Measurements from ENCODE around the gene SPOP.
"Not testable (repeated sequence)": the region's sequence is repeated elsewhere in the genome, so short reads cannot be mapped to it uniquely, and the experiment has no call there.

SPOP gene

GRCh38 chr17:49677933-49678847 is at the start of gene SPOP:
Gene SPOP (minus strand): TSS chr17:49678097. CDS start chr17:49622810, 55,287 bp downstream.
- Mint-ChIP-seq H3K4me1 (peaks cover 41% of the 10 kb centered on the region), H3K4me3 (peak within 1 kb of the TSS; percentile 91), H3K27ac (peak within 1 kb of the TSS; percentile 97), H3K27me3 (no peaks in the 10 kb centered on the region), H3K9me3 (no peaks in the 10 kb centered on the region), H3K36me3 (peaks cover 8% of the 10 kb centered on the region)

- Mint-ChIP-seq H3K4me3 (no peak overlapping the region), H3K27me3 (no peaks in the 10 kb centered on the region), H3K36me3 (peaks cover 19% of the 10 kb centered on the region), H3K4me1 (peaks cover 60% of the 10 kb centered on the region), H3K9me3 (no peaks in the 10 kb centered on the region), H3K27ac (no peak overlapping the region)
Observed at GRCh38 chr17:49727380-49727779, 49.5 kb upstream of the SPOP start.

- H3K27ac Mint-ChIP-seq: peak overlapping the region; percentile 88
- H3K36me3 Mint-ChIP-seq: peaks cover 14% of the 10 kb centered on the region
- H3K9me3 Mint-ChIP-seq: no peaks in the 10 kb centered on the region
- H3K27me3 Mint-ChIP-seq: no peaks in the 10 kb centered on the region
- H3K4me3 Mint-ChIP-seq: no peak overlapping the region
- H3K4me1 Mint-ChIP-seq: peaks cover 46% of the 10 kb centered on the region
Observed at GRCh38 chr17:49725452-49726130, 47.7 kb upstream of the SPOP start.

GRCh38 chr17:49724552-49724951 is 46.7 kb upstream of the SPOP start:
- Mint-ChIP-seq H3K4me1 (peaks cover 38% of the 10 kb centered on the region), H3K36me3 (peaks cover 14% of the 10 kb centered on the region)
- H3K4me3 Mint-ChIP-seq: not testable (repeated sequence)

GRCh38 chr17:49723423-49723822 is 45.5 kb upstream of the SPOP start:
- Mint-ChIP-seq H3K36me3 (peaks cover 11% of the 10 kb centered on the region), H3K4me3 (no peak overlapping the region), H3K27me3 (no peaks in the 10 kb centered on the region), H3K27ac (no peak overlapping the region), H3K9me3 (no peaks in the 10 kb centered on the region), H3K4me1 (peaks cover 30% of the 10 kb centered on the region)

More at GRCh38 chr17:49724552-49724951, 46.7 kb upstream of the SPOP start:
- H3K27me3 Mint-ChIP-seq, H3K9me3 Mint-ChIP-seq: not testable (repeated sequence)
- peak overlapping the region; percentile 88 for H3K27ac Mint-ChIP-seq

DNA sequence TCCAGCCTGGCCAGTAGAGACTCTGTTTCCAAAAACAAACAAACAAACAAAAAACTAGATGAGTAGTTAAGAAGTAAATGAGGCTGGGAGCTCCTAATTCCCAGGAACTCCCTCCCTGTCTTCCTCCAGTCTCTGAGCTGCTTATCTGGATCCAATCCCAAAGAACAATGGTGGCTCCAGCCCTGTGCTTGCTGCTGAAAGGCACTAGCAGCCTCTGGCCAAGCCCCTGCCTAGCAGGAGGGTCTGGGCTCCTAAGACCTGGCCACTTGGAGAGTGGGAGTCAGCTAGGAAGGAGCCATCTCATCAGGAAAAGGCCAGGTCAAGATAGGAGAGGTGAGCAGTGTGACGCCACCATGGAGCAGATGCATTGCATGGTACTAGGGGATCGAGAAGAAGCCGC is 44.2 kb upstream of the SPOP start:
- no peak overlapping the region for H3K4me3 Mint-ChIP-seq
- H3K36me3 Mint-ChIP-seq: peaks cover 14% of the 10 kb centered on the region
- no peak overlapping the region for H3K27ac Mint-ChIP-seq
- peaks cover 28% of the 10 kb centered on the region for H3K4me1 Mint-ChIP-seq
- H3K9me3 Mint-ChIP-seq: no peaks in the 10 kb centered on the region
- H3K27me3 Mint-ChIP-seq: no peaks in the 10 kb centered on the region

DNA sequence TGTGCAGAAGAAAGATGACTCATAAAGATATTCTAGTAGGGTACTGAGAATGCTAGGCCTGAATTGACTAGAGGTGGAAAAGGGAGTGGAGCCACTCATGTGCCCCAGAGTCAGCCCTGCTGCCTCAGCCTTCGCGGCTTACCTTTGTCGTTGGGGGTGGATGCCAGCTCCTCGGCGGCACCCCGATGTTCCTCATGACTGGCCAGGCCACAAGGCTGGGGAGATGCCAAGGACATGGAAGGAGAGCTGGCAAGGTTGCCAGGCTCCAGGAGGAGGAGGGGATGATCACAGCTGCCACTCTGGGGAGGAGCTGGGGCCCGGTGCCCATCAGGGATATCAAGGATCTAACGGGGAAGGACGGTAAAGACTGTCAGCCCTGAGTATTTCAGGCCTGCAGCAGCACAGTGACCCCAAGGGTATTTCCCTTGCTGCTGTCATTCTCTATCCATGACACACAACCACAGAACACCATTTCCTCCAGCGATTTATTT is 39.5 kb upstream of the SPOP start:
- no peaks in the 10 kb centered on the region for H3K27me3 Mint-ChIP-seq
- no peaks in the 10 kb centered on the region for H3K9me3 Mint-ChIP-seq
- no peak overlapping the region for H3K4me3 Mint-ChIP-seq
- peaks cover 38% of the 10 kb centered on the region for H3K4me1 Mint-ChIP-seq
- H3K27ac Mint-ChIP-seq: peak overlapping the region; percentile 77
- H3K36me3 Mint-ChIP-seq: peaks cover 18% of the 10 kb centered on the region

GRCh38 chr17:49716668-49717364 is 38.9 kb upstream of the SPOP start:
- no peaks in the 10 kb centered on the region for H3K9me3 Mint-ChIP-seq
- H3K4me1 Mint-ChIP-seq: peaks cover 38% of the 10 kb centered on the region
- H3K36me3 Mint-ChIP-seq: peaks cover 18% of the 10 kb centered on the region
- H3K4me3 Mint-ChIP-seq: no peak overlapping the region
- H3K27ac Mint-ChIP-seq: peak overlapping the region; percentile 77
- no peaks in the 10 kb centered on the region for H3K27me3 Mint-ChIP-seq

DNA sequence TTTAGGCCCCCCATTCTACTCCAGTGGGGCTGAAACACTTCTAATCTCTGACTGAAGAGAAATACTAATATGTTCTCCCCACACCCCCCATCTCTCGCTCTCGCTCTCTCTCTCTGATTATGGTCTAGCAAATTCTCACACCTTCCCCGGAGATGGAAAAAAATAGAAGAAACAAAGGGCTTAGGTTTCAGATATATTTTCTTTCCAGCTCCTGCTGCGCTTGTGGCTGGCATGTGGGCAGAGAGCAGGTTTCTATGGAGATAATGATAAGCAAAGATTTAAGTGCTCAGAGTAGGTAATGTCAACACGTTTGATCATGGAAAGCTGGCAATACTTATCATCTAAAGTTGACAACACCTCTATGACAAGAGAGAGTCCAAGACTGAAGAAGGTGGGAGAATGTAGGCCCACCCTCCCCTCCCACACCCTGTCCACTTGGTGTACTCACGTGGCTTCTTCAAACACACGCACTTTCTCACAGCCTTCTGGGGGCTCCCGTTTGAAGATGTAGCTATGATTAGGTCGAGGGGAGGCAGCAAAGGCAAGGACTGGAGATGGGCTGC is 37.9 kb upstream of the SPOP start:
- Mint-ChIP-seq H3K36me3 (peaks cover 20% of the 10 kb centered on the region), H3K27me3 (no peaks in the 10 kb centered on the region), H3K27ac (peak overlapping the region; percentile 93)

GRCh38 chr17:49715216-49715615 is 37.3 kb upstream of the SPOP start:
- H3K4me1 Mint-ChIP-seq: peaks cover 38% of the 10 kb centered on the region
- H3K27me3 Mint-ChIP-seq: no peaks in the 10 kb centered on the region
- peak overlapping the region; percentile 93 for H3K27ac Mint-ChIP-seq
- peak overlapping the region; percentile 47 for H3K4me3 Mint-ChIP-seq
- no peaks in the 10 kb centered on the region for H3K9me3 Mint-ChIP-seq
- H3K36me3 Mint-ChIP-seq: peaks cover 20% of the 10 kb centered on the region

More for the DNA sequence above, 37.9 kb upstream of the SPOP start:
- Mint-ChIP-seq H3K4me1 (peaks cover 38% of the 10 kb centered on the region), H3K9me3 (no peaks in the 10 kb centered on the region), H3K4me3 (peak overlapping the region; percentile 47)

DNA sequence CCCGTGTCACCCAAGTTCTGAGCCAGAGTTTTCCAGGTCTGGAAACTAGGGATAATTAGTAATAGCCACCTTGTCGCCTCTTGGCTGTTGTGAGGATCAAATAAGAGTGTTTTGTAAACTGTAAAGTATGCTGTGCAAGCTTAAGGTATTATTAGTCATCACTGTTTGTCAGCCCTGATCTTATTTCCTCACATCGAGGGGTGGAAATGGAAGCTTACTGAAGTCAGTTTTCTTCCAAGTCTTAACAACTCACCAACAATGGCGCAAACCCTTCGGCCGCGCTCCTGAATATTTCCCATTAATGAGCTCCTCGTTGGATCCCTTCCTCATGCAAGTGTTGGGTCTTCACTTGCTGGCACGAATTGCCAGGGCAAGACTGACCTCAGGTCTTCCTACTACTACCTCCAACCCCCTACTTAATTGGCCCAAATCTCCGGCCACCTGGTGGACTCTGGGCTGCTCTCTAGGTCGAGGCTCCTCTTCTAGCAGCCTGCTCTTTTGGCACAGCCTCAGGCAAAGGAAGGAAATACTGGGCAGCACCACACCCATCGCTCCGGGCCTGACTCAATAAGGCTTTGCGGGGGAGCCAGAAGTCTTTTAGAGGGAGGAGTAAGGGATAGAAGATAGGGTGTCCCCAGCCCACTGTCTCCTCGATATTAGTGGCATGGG is 30.8 kb upstream of the SPOP start:
- peak overlapping the region; percentile 98 for H3K27ac Mint-ChIP-seq
- no peaks in the 10 kb centered on the region for H3K9me3 Mint-ChIP-seq
- no peaks in the 10 kb centered on the region for H3K27me3 Mint-ChIP-seq
- peaks cover 12% of the 10 kb centered on the region for H3K36me3 Mint-ChIP-seq
- peak overlapping the region; percentile 98 for H3K4me3 Mint-ChIP-seq
- peaks cover 43% of the 10 kb centered on the region for H3K4me1 Mint-ChIP-seq

DNA sequence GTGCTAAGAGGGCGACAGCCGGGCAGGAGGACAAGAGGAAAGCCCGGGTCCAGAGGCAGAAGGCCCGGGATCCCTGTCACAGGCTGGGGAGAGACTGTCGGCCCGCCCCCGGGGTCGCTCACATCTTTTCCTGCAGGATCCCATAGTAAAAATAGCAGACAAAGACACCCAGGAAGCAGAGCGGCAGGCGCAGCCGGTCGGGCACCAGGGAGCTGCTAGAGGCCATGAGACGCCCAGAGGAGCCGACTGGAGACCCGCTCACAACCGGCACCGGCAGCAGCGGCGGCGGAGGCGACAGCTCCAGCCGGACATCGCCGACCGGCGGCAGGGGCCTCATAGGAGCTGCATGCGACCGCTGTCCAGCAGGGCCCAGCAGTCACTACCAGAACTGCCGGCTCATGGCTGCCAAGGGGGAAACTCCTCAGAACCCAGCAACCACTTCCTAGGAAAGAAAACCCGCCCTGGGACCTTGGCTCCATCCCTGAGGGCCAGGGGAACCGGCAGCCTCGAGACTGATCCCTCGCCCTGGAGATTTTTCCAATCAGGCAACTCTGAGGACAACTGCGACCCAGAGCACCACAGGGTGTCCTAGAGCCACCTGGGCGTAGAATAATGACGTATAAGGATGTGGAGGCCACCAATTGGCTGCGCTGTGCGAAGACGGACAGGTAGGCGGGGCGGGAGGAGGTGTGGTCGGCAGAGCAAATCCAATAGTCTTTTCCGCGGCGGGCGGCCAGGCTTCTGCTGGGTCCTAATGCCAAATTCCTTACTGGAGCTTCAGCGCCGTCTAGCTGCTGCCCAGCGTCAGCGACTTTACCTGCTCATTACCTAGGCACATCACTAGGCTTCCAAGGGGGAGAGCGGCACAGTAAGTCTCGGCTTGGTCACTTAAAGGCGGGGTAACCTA is 30.0 kb upstream of the SPOP start, which contains the start of gene SLC35B1:
Gene SLC35B1 (minus strand): TSS at position 357 of the 907 bp plus-strand sequence. CDS start 131 bp downstream, at position 226.
- Mint-ChIP-seq H3K36me3 (peaks cover 11% of the 10 kb centered on the region), H3K27me3 (no peaks in the 10 kb centered on the region), H3K27ac (peak within 1 kb of the TSS; percentile 98), H3K4me3 (peak within 1 kb of the TSS; percentile 98), H3K4me1 (peaks cover 42% of the 10 kb centered on the region), H3K9me3 (no peaks in the 10 kb centered on the region)

GRCh38 chr17:49707246-49707607 is 29.3 kb upstream of the SPOP start:
- Mint-ChIP-seq H3K36me3 (peaks cover 11% of the 10 kb centered on the region), H3K27ac (peak overlapping the region; percentile 98), H3K9me3 (no peaks in the 10 kb centered on the region), H3K4me3 (peak overlapping the region; percentile 98), H3K4me1 (peaks cover 42% of the 10 kb centered on the region), H3K27me3 (no peaks in the 10 kb centered on the region)

DNA sequence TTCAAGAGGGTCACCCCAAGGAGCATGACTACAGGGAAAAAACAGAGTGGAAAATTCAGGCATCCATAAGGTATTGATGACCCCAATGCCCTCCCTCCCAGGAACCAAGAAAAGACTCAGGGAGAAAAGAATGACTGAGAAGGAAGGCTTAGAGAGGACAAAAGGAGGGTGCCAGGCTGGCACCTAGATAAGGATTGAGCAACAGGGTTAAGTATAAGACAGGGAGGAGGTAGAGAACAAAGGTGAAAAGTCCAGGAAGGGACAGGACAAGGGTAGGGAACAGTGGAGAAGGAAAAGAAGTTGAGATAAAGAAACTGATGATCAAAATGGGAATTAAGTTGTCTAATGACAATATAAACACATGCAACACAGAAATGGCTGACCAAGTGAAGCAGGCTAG is 27.4 kb upstream of the SPOP start:
- Mint-ChIP-seq H3K27me3 (no peaks in the 10 kb centered on the region), H3K27ac (peak overlapping the region; percentile 79), H3K36me3 (peaks cover 9% of the 10 kb centered on the region), H3K4me1 (peaks cover 42% of the 10 kb centered on the region), H3K4me3 (peak overlapping the region; percentile 53), H3K9me3 (no peaks in the 10 kb centered on the region)
